ENCODE results near the gene GSTT2B.
"Not testable (repeated sequence)": the region's sequence is repeated elsewhere in the genome, so short reads cannot be mapped to it uniquely, and the experiment has no call there.

- TF ChIP-seq TCF12 (IDR thresholded peaks at IDR 0.05; ENCODE audit: low read depth); EP300 (IDR thresholded peaks at IDR 0.05; ENCODE audit: borderline replicate concordance); MAX (IDR thresholded peaks at IDR 0.05); RAD21 (IDR thresholded peaks at IDR 0.05; ENCODE audit: low read depth); CEBPB (IDR thresholded peaks at IDR 0.05); NFIC (IDR thresholded peaks at IDR 0.05); REST (IDR thresholded peaks at IDR 0.05; ENCODE audit: low read depth); TAF1 (IDR thresholded peaks at IDR 0.05; ENCODE audit: low read depth); EGR1 (IDR thresholded peaks at IDR 0.05); CREB1 (IDR thresholded peaks at IDR 0.05; ENCODE audit: low read depth); TEAD4 (IDR thresholded peaks at IDR 0.05); ZBTB7A (IDR thresholded peaks at IDR 0.05; ENCODE audit: low read depth): not testable (repeated sequence)
- peak; percentile 62 for TF ChIP-seq USF1 (IDR thresholded peaks at IDR 0.05)
- 0 out of 2 replicates have a peak, but pooled peaks have one; percentile 27 for TF ChIP-seq YY1 (IDR thresholded peaks at IDR 0.05; ENCODE audit: low read depth)
These were observed 32.7 kb upstream of the GSTT2B start for GRCh38 chr22:23993581-23994177.
